Left ventricle myocardium inferior (tissue), 1 donor: Measurements from ENCODE around the gene AUTS2. TPM values are rescaled to one million over a fixed set of nuclear protein-coding genes. Genes with fewer than 3 reads are reported as not detected.

ENCODE experiments used
- DNase-seq: peaks from one replicate; pipeline ENCODE4 v3.0.0-alpha.2; 2020
- H3K27ac ChIP-seq: fragments of 200-600 bp; replicated peaks from 2 replicates; pipeline ENCODE4 v1.8.0; 2021
- H3K27me3 ChIP-seq: fragments of 200-600 bp; 2 replicates; pipeline ENCODE4 v1.8.0; 2021; ENCODE audit warnings: low read depth
- H3K36me3 ChIP-seq: fragments of 200-600 bp; 2 replicates; pipeline ENCODE4 v1.8.0; 2021
- H3K4me1 ChIP-seq: fragments of 200-600 bp; 2 replicates; pipeline ENCODE4 v1.8.0; 2021
- H3K4me3 ChIP-seq: fragments of 200-600 bp; 2 replicates; pipeline ENCODE4 v1.8.0; 2021; ENCODE audit warnings: mild to moderate bottlenecking, moderate library complexity
- H3K9me3 ChIP-seq: fragments of 200-600 bp; replicated peaks from 2 replicates; pipeline ENCODE4 v1.8.0; 2021
- CTCF ChIP-seq: fragments of 200-600 bp; IDR thresholded peaks from 2 replicates; pipeline ENCODE4 v1.8.0; 2021; ENCODE audit warnings: antibody characterized with exemption, mild to moderate bottlenecking, borderline replicate concordance
- intact Hi-C: fragments of 100-400 bp; cut with micrococcal nuclease; formaldehyde crosslinking; loops from one replicate; pipeline ENCODE4 v1.11.0; 2022
- total RNA-seq: library from RNA; stranded (reverse); fragmentation: NEBNext Ultra II Directional; extraction: Animal tissue kit (Norgen Biotek cat#: 25700); gene quantifications from one replicate; pipeline ENCODE4 v1.2.1, GENCODE V29; 2021
- donor health status: DM: no; HTN: yes; CAD: no; lungs with severe emphysema.

The AUTS2 gene
- total RNA-seq, 1 donor from 2014 or later, result 10.5 TPM

DNA sequence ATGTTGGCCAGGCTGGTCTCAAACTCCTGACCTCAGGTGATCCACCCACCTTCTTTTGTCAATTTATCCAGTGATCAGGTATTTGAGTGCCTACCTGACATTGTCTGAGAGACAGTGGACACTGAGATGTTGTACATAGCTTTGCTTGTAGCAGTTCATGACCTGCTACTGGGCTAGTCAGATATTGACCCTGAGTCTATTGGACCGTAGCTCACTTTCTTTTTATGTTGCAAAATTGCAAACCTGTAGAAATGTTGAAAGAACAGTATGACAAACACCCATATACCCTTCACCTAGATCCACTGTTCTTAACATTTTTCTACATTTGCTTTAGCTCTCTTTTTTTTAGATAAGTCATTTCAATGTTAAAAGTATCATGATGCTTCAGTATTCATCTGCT lies 1123.2 kb downstream of the AUTS2 start:
- intact Hi-C loops, result no loop called here
- no peak overlapping the region for H3K27ac ChIP-seq
- H3K27me3 ChIP-seq, result no peaks in the 10 kb centered on the region
- no peak for TF ChIP-seq CTCF
- H3K4me1 ChIP-seq, result no peaks in the 10 kb centered on the region
- H3K9me3 ChIP-seq, result no peaks in the 10 kb centered on the region
- DNase-seq, result no peak
- no peak overlapping the region for H3K4me3 ChIP-seq
- H3K36me3 ChIP-seq, result no peaks in the 10 kb centered on the region

DNA sequence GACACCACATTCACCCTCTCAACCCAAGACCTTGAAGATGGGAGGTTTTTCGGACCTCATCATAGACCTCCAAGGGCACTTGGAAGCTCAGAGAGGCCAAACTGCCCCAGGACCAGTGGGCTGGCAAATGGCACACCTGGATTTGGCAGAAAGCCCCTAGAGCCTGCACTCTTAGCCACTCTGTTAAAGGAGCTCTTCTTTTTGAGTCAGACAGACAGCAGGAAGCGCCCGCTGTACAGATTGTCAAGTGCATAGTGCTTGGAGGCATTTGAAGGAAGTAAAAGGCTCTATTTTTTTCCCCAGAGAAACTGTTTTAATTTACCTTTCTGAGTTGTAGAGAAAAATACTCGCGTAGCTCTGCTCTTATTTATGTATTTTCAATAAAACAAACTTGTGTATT lies 1125.1 kb downstream of the AUTS2 start:
- Histone ChIP-seq H3K4me3 (no peak overlapping the region), H3K4me1 (no peaks in the 10 kb centered on the region), H3K27ac (no peak overlapping the region), H3K27me3 (no peaks in the 10 kb centered on the region), H3K36me3 (no peaks in the 10 kb centered on the region), H3K9me3 (no peaks in the 10 kb centered on the region)
- no peak for DNase-seq
- no peak for TF ChIP-seq CTCF
- intact Hi-C loops, result no loop called here

- TF ChIP-seq CTCF, result no peak
- Histone ChIP-seq H3K9me3 (peaks cover 4% of the 10 kb centered on the region), H3K27ac (no peak overlapping the region), H3K4me1 (no peaks in the 10 kb centered on the region), H3K27me3 (no peaks in the 10 kb centered on the region), H3K4me3 (no peak overlapping the region), H3K36me3 (no peaks in the 10 kb centered on the region)
- intact Hi-C loops, result no loop called here
- DNase-seq, result no peak
These were observed 1127.2 kb downstream of the AUTS2 start for GRCh38 chr7:70725448-70725847.

- Histone ChIP-seq H3K36me3 (no peaks in the 10 kb centered on the region), H3K4me3 (no peak overlapping the region), H3K4me1 (no peaks in the 10 kb centered on the region), H3K27ac (no peak overlapping the region), H3K27me3 (no peaks in the 10 kb centered on the region), H3K9me3 (peaks cover 6% of the 10 kb centered on the region)
- intact Hi-C loops, result no loop called here
- TF ChIP-seq CTCF, result no peak
- no peak for DNase-seq
These were observed 1128.0 kb downstream of the AUTS2 start for GRCh38 chr7:70726294-70726693.

GRCh38 chr7:70726951-70727378 lies 1128.7 kb downstream of the AUTS2 start:
- no peak for DNase-seq
- Histone ChIP-seq H3K27ac (no peak overlapping the region), H3K27me3 (no peaks in the 10 kb centered on the region), H3K9me3 (peaks cover 6% of the 10 kb centered on the region), H3K36me3 (no peaks in the 10 kb centered on the region), H3K4me3 (no peak overlapping the region), H3K4me1 (no peaks in the 10 kb centered on the region)
- intact Hi-C loops, result no loop called here
- TF ChIP-seq CTCF, result no peak

DNA sequence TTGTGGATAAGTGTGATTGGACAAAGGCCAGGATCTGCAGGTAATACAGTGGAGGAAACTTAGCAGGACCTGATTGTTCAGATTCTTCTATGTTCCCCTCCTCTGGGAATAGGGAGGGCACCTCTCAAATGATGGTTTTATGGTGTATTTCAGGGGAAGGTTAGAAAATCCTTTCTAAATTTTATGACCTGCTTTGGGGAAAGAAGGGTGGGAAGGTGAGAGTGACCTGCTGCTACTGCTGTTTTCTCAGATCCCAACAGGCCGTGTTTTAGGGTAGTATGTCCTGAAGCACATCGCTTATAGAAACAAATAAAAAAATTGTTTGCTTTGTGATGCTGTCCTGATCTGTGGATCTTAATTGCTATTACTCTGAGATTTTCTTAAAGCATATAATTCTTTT lies 1129.6 kb downstream of the AUTS2 start:
- no peaks in the 10 kb centered on the region for H3K27me3 ChIP-seq
- no peak overlapping the region for H3K4me3 ChIP-seq
- no peaks in the 10 kb centered on the region for H3K4me1 ChIP-seq
- no peaks in the 10 kb centered on the region for H3K36me3 ChIP-seq
- DNase-seq, result no peak
- intact Hi-C loops, result no loop called here
- TF ChIP-seq CTCF, result no peak
- H3K27ac ChIP-seq, result no peak overlapping the region
- peaks cover 6% of the 10 kb centered on the region for H3K9me3 ChIP-seq
